CD14-positive monocyte (primary cell): ENCODE data around the gene FAM221A. TPM values are rescaled to one million over a fixed set of nuclear protein-coding genes. Genes with fewer than 3 reads are reported as not detected.

Source experiments
- DNase-seq, 3 donors: peaks; one replicate each; pipeline ENCODE4 v3.0.0-alpha.2; 2011 to 2022
- H2AFZ ChIP-seq: 2 replicates; pipeline ENCODE4 v1.6.0; 2012; ENCODE audit warnings: mild to moderate bottlenecking, low read depth, low read length, inconsistent platforms; ENCODE audit not compliant: insufficient read depth, poor library complexity, severe bottlenecking
- H3K27ac ChIP-seq, 2 donors: 1 replicate in 1 of 2; 2 replicates in 1 of 2; pipeline ENCODE4 v1.5.1; 2012 to 2013; ENCODE audit warnings: low read length in 2 of 2, control low read depth in 1 of 2, inconsistent platforms in 1 of 2, low read depth in 1 of 2, mild to moderate bottlenecking in 1 of 2
- H3K27me3 ChIP-seq, 2 donors: one replicate each; pipeline versions ENCODE4 v1.6.0 to v1.6.1; 2011 to 2013; ENCODE audit warnings: low read length in 2 of 2; ENCODE audit not compliant: control insufficient read depth in 2 of 2, insufficient read depth in 2 of 2
- H3K36me3 ChIP-seq, 2 donors: replicated peaks in 1 of 2; 1 replicate in 1 of 2; 2 replicates in 1 of 2; pipeline versions ENCODE4 v1.5.1 to v1.6.1; 2012 to 2013; ENCODE audit warnings: low read length in 2 of 2, control low read depth in 1 of 2, inconsistent platforms in 1 of 2, mild to moderate bottlenecking in 1 of 2; ENCODE audit not compliant: insufficient read depth in 2 of 2, control insufficient read depth in 1 of 2
- H3K4me1 ChIP-seq, 2 donors: 1 replicate in 1 of 2; 2 replicates in 1 of 2; pipeline versions ENCODE4 v1.5.1 to v1.6.1; 2012 to 2013; ENCODE audit warnings: low read length in 2 of 2, control low read depth in 1 of 2, inconsistent platforms in 1 of 2, mild to moderate bottlenecking in 1 of 2, moderate library complexity in 1 of 2; ENCODE audit not compliant: insufficient read depth in 2 of 2, control insufficient read depth in 1 of 2
- H3K4me2 ChIP-seq: replicated peaks from 2 replicates; pipeline ENCODE3; 2012; ENCODE audit warnings: low read length, moderate library complexity, mild to moderate bottlenecking; ENCODE audit not compliant: poor library complexity, severe bottlenecking; ENCODE audit errors: extremely low read depth
- H3K4me3 ChIP-seq, 3 experiments: fragments of 200-600 bp in 1 of 3; sonication (generic) in 1 of 3; replicated peaks in 1 of 3; 1 replicate in 2 of 3; 2 replicates in 1 of 3; pipeline ENCODE4 v1.5.1; 2011 to 2013; ENCODE audit warnings: low read length in 3 of 3, mild to moderate bottlenecking in 3 of 3, control low read depth in 2 of 3, low read depth in 2 of 3, inconsistent platforms in 1 of 3, moderate library complexity in 1 of 3
- H3K79me2 ChIP-seq: 2 replicates; pipeline ENCODE4 v1.6.0; 2012; ENCODE audit warnings: mild to moderate bottlenecking, control low read depth, inconsistent platforms, low read length, moderate library complexity; ENCODE audit not compliant: insufficient read depth
- H3K9ac ChIP-seq: 2 replicates; pipeline ENCODE4 v1.6.0; 2017; ENCODE audit warnings: low read length, mild to moderate bottlenecking; ENCODE audit not compliant: insufficient read depth, poor library complexity, severe bottlenecking
- H3K9me3 ChIP-seq, 2 donors: replicated peaks in 1 of 2; 1 replicate in 1 of 2; 2 replicates in 1 of 2; pipeline versions ENCODE4 v1.5.1 to v1.6.1; 2012 to 2013; ENCODE audit warnings: low read length in 2 of 2, control low read depth in 1 of 2; ENCODE audit not compliant: control insufficient read depth in 1 of 2, insufficient read depth in 1 of 2
- H4K20me1 ChIP-seq: 2 replicates; pipeline ENCODE4 v1.6.0; 2012; ENCODE audit warnings: mild to moderate bottlenecking, low read length, control low read depth, moderate library complexity; ENCODE audit not compliant: insufficient read depth
- H3K27ac Mint-ChIP-seq, 7 donors: one replicate each; pipeline ENCODE4 v1.8.0; 2020; ENCODE audit warnings: mild to moderate bottlenecking in 7 of 7, mixed read lengths in 7 of 7, moderate library complexity in 6 of 7, inconsistent platforms in 2 of 7
- H3K27me3 Mint-ChIP-seq, 3 donors: one replicate each; pipeline ENCODE4 v1.8.0; 2021 to 2022; ENCODE audit warnings: low read depth in 3 of 3, mild to moderate bottlenecking in 3 of 3, mixed read lengths in 3 of 3, moderate library complexity in 3 of 3, inconsistent platforms in 1 of 3
- H3K36me3 Mint-ChIP-seq, 2 donors: one replicate each; pipeline ENCODE4 v1.8.0; 2020; ENCODE audit warnings: mixed read lengths in 2 of 2, inconsistent platforms in 1 of 2, mild to moderate bottlenecking in 1 of 2
- H3K4me1 Mint-ChIP-seq: one replicate; pipeline ENCODE4 v1.8.0; 2020; ENCODE audit warnings: mild to moderate bottlenecking, mixed read lengths
- H3K4me3 Mint-ChIP-seq, 2 donors: one replicate each; pipeline ENCODE4 v1.8.0; 2020; ENCODE audit warnings: mild to moderate bottlenecking in 2 of 2, mixed read lengths in 2 of 2, moderate library complexity in 1 of 2
- H3K9me3 Mint-ChIP-seq, 7 donors: one replicate each; pipeline ENCODE4 v1.8.0; 2020 to 2022; ENCODE audit warnings: mixed read lengths in 7 of 7, mild to moderate bottlenecking in 6 of 7, moderate library complexity in 6 of 7, inconsistent platforms in 2 of 7
- WGBS: methylation state at CpG from one replicate; pipeline ENCODE4 v1.1.5; 2013; ENCODE audit warnings: missing lambda C conversion rate; ENCODE audit not compliant: insufficient coverage; 5-methylcytosine and 5-hydroxymethylcytosine counted together
- intact Hi-C, 2 donors: fragments of 100-400 bp; cut with micrococcal nuclease; formaldehyde crosslinking; loops; one replicate each; pipeline versions ENCODE4 v1.15.0 to v1.15.1; 2023
- polyA plus RNA-seq, 3 donors: library from polyadenylated mRNA; depleted of rRNA in 1 of 3; unstranded in 2 of 3; stranded (reverse) in 1 of 3; fragments of 300-500 nt in 2 of 3; fragments of >200 nt in 1 of 3; fragmentation: Illumina TruSeq in 2 of 3; gene quantifications; 1 replicate in 2 of 3; 2 replicates in 1 of 3; pipeline ENCODE4 v1.2.3, GENCODE V29; 2012 to 2021
- TF ChIP-seq, protein P1 (sequence below): fragments of 200-600 bp; IDR thresholded peaks from one replicate; pipeline ENCODE4 v1.8.0; 2022; ENCODE audit warnings: antibody characterized with exemption, mild to moderate bottlenecking

FAM221A gene
- polyA plus RNA-seq, 3 donors, result 1.4 to 7.8 (median 2.1) TPM

DNA sequence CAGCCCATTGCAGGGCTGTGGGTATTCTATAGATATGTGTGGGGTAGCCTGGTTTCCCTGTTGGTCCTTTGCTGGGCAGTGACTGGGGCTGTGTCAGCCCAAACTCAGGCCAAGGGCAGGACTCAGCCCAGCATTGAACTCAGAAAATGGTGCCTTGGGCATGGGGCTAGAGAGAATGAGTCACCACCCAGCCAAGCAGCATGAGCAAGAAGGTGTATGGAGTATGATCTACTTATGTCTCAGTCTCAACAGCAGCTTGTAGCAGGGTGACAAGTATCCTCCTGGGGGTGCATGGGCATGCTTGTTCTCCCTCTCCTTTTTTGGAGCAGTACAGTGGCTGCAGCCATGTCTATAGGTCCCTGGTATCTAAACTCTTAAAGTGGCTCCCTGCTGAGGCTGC is 62.1 kb downstream of the FAM221A start:
- Mint-ChIP-seq H3K36me3 (no peaks in the 10 kb centered on the region), H3K27ac (no peak overlapping the region), H3K9me3 (peaks cover 19 to 44% (median 40%) of the 10 kb centered on the region in 7 donors), H3K4me3 (no peak overlapping the region), H3K4me1 (no peaks in the 10 kb centered on the region), H3K27me3 (peaks cover 0 to 3% (median 3%) of the 10 kb centered on the region in 3 donors)
- no peak overlapping the region for H2AFZ ChIP-seq
- no peak overlapping the region for H3K4me3 ChIP-seq
- DNase-seq, result no peak
- no peak overlapping the region for H3K4me2 ChIP-seq
- no peaks in the 10 kb centered on the region for H3K79me2 ChIP-seq
- no peak overlapping the region for H3K9ac ChIP-seq
- no peak overlapping the region for H3K27ac ChIP-seq
- H4K20me1 ChIP-seq, result no peaks in the 10 kb centered on the region
- peaks cover 27 to 40% of the 10 kb centered on the region in 2 donors for H3K9me3 ChIP-seq
- H3K27me3 ChIP-seq, result no peaks in the 10 kb centered on the region
- H3K4me1 ChIP-seq, result no peaks in the 10 kb centered on the region
- TF ChIP-seq, protein P1, sequence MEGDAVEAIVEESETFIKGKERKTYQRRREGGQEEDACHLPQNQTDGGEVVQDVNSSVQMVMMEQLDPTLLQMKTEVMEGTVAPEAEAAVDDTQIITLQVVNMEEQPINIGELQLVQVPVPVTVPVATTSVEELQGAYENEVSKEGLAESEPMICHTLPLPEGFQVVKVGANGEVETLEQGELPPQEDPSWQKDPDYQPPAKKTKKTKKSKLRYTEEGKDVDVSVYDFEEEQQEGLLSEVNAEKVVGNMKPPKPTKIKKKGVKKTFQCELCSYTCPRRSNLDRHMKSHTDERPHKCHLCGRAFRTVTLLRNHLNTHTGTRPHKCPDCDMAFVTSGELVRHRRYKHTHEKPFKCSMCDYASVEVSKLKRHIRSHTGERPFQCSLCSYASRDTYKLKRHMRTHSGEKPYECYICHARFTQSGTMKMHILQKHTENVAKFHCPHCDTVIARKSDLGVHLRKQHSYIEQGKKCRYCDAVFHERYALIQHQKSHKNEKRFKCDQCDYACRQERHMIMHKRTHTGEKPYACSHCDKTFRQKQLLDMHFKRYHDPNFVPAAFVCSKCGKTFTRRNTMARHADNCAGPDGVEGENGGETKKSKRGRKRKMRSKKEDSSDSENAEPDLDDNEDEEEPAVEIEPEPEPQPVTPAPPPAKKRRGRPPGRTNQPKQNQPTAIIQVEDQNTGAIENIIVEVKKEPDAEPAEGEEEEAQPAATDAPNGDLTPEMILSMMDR, result no peak
- no peaks in the 10 kb centered on the region for H3K36me3 ChIP-seq
- intact Hi-C loops, result no loop called here

- Histone ChIP-seq H3K4me1 (no peaks in the 10 kb centered on the region), H3K4me3 (no peak overlapping the region), H3K27me3 (no peaks in the 10 kb centered on the region), H3K4me2 (no peak overlapping the region), H3K36me3 (no peaks in the 10 kb centered on the region), H3K9ac (no peak overlapping the region), H3K79me2 (no peaks in the 10 kb centered on the region), H4K20me1 (no peaks in the 10 kb centered on the region), H3K9me3 (peaks cover 27 to 40% of the 10 kb centered on the region in 2 donors), H2AFZ (no peak overlapping the region), H3K27ac (no peak overlapping the region)
- DNase-seq, result no peak
- Mint-ChIP-seq H3K27me3 (peaks cover 0 to 3% (median 3%) of the 10 kb centered on the region in 3 donors), H3K36me3 (no peaks in the 10 kb centered on the region), H3K4me1 (no peaks in the 10 kb centered on the region), H3K9me3 (peaks cover 19 to 44% (median 40%) of the 10 kb centered on the region in 7 donors), H3K27ac (no peak overlapping the region), H3K4me3 (no peak overlapping the region)
- TF ChIP-seq, protein P1, result no peak
- intact Hi-C loops, result no loop called here
- no CpG with 5 or more reads among the region's 4 CpGs for WGBS
Observed at GRCh38 chr7:23743226-23743625, 63.2 kb downstream of the FAM221A start.
